ENCODE results near the gene KCTD15.

Gene KCTD15

GRCh38 chr19:33795370-33796163 lies 1.1 kb upstream of the KCTD15 start:
- H3K9ac ChIP-seq (ENCODE audit: low read depth in 1 of 2, low read length in 2 of 2), result peak overlapping the region in 1 of 2 donors; percentile 79
- peaks cover 2 to 5% of the 10 kb centered on the region in 2 donors for H3K27me3 ChIP-seq (ENCODE audit: control insufficient read depth in 2 of 2, insufficient read depth in 2 of 2, low read length in 2 of 2)
- no peaks in the 10 kb centered on the region for H3K36me3 ChIP-seq (ENCODE audit: control insufficient read depth in 2 of 2, insufficient read depth in 2 of 2, low read length in 2 of 2)
- H3K4me1 ChIP-seq (ENCODE audit: control insufficient read depth in 2 of 2, insufficient read depth in 2 of 2, low read length in 2 of 2), result peaks cover 0 to 9% of the 10 kb centered on the region in 2 donors
- H3K4me3 ChIP-seq (ENCODE audit: low read length in 2 of 2), result peak overlapping the region; percentile 67 to 77
- H3K9me3 ChIP-seq (ENCODE audit: control insufficient read depth in 2 of 2, low read length in 2 of 2), result no peaks in the 10 kb centered on the region
- H3K27ac ChIP-seq (ENCODE audit: low read depth in 2 of 2, low read length in 2 of 2), result peak overlapping the region; percentile 85 to 87

GRCh38 chr19:33797802-33798671 lies 1.4 kb downstream of the KCTD15 start:
- Histone ChIP-seq H3K4me1 (ENCODE audit: control insufficient read depth in 2 of 2, insufficient read depth in 2 of 2, low read length in 2 of 2) (peaks cover 0 to 9% of the 10 kb centered on the region in 2 donors), H3K27me3 (ENCODE audit: control insufficient read depth in 2 of 2, insufficient read depth in 2 of 2, low read length in 2 of 2) (peaks cover 2 to 3% of the 10 kb centered on the region in 2 donors), H3K9me3 (ENCODE audit: control insufficient read depth in 2 of 2, low read length in 2 of 2) (no peaks in the 10 kb centered on the region), H3K36me3 (ENCODE audit: control insufficient read depth in 2 of 2, insufficient read depth in 2 of 2, low read length in 2 of 2) (peaks cover 0 to 7% of the 10 kb centered on the region in 2 donors), H3K9ac (ENCODE audit: low read depth in 1 of 2, low read length in 2 of 2) (peak overlapping the region in 1 of 2 donors; percentile 71), H3K27ac (ENCODE audit: low read depth in 2 of 2, low read length in 2 of 2) (peak overlapping the region; percentile 55 to 78), H3K4me3 (ENCODE audit: low read length in 2 of 2) (peak overlapping the region; percentile 73 to 80)

GRCh38 chr19:33798681-33799111 lies 2.0 kb downstream of the KCTD15 start:
- Histone ChIP-seq H3K4me3 (ENCODE audit: low read length in 2 of 2) (peak overlapping the region; percentile 53 to 80), H3K27me3 (ENCODE audit: control insufficient read depth in 2 of 2, insufficient read depth in 2 of 2, low read length in 2 of 2) (peaks cover 0 to 2% of the 10 kb centered on the region in 2 donors), H3K9ac (ENCODE audit: low read depth in 1 of 2, low read length in 2 of 2) (no peak overlapping the region), H3K36me3 (ENCODE audit: control insufficient read depth in 2 of 2, insufficient read depth in 2 of 2, low read length in 2 of 2) (peaks cover 0 to 7% of the 10 kb centered on the region in 2 donors), H3K9me3 (ENCODE audit: control insufficient read depth in 2 of 2, low read length in 2 of 2) (no peaks in the 10 kb centered on the region), H3K4me1 (ENCODE audit: control insufficient read depth in 2 of 2, insufficient read depth in 2 of 2, low read length in 2 of 2) (peaks cover 2 to 11% of the 10 kb centered on the region in 2 donors), H3K27ac (ENCODE audit: low read depth in 2 of 2, low read length in 2 of 2) (peak overlapping the region; percentile 55 to 66)

- Histone ChIP-seq H3K27me3 (ENCODE audit: control insufficient read depth in 2 of 2, insufficient read depth in 2 of 2, low read length in 2 of 2) (peaks cover 0 to 2% of the 10 kb centered on the region in 2 donors), H3K9ac (ENCODE audit: low read depth in 1 of 2, low read length in 2 of 2) (no peak overlapping the region), H3K4me1 (ENCODE audit: control insufficient read depth in 2 of 2, insufficient read depth in 2 of 2, low read length in 2 of 2) (peaks cover 9 to 13% of the 10 kb centered on the region in 2 donors), H3K36me3 (ENCODE audit: control insufficient read depth in 2 of 2, insufficient read depth in 2 of 2, low read length in 2 of 2) (peaks cover 0 to 7% of the 10 kb centered on the region in 2 donors), H3K27ac (ENCODE audit: low read depth in 2 of 2, low read length in 2 of 2) (no peak overlapping the region), H3K4me3 (ENCODE audit: low read length in 2 of 2) (peak overlapping the region in 1 of 2 donors; percentile 13), H3K9me3 (ENCODE audit: control insufficient read depth in 2 of 2, low read length in 2 of 2) (no peaks in the 10 kb centered on the region)
These were observed 2.8 kb downstream of the KCTD15 start for GRCh38 chr19:33799476-33799875.

GRCh38 chr19:33800012-33800680 lies 3.5 kb downstream of the KCTD15 start:
- Histone ChIP-seq H3K27me3 (ENCODE audit: control insufficient read depth in 2 of 2, insufficient read depth in 2 of 2, low read length in 2 of 2) (peaks cover 0 to 2% of the 10 kb centered on the region in 2 donors), H3K4me3 (ENCODE audit: low read length in 2 of 2) (no peak overlapping the region), H3K4me1 (ENCODE audit: control insufficient read depth in 2 of 2, insufficient read depth in 2 of 2, low read length in 2 of 2) (peaks cover 13 to 15% of the 10 kb centered on the region in 2 donors), H3K9me3 (ENCODE audit: control insufficient read depth in 2 of 2, low read length in 2 of 2) (no peaks in the 10 kb centered on the region), H3K9ac (ENCODE audit: low read depth in 1 of 2, low read length in 2 of 2) (no peak overlapping the region), H3K36me3 (ENCODE audit: control insufficient read depth in 2 of 2, insufficient read depth in 2 of 2, low read length in 2 of 2) (peaks cover 0 to 7% of the 10 kb centered on the region in 2 donors), H3K27ac (ENCODE audit: low read depth in 2 of 2, low read length in 2 of 2) (no peak overlapping the region)

- Histone ChIP-seq H3K36me3 (ENCODE audit: control insufficient read depth in 2 of 2, insufficient read depth in 2 of 2, low read length in 2 of 2) (peaks cover 0 to 7% of the 10 kb centered on the region in 2 donors), H3K4me1 (ENCODE audit: control insufficient read depth in 2 of 2, insufficient read depth in 2 of 2, low read length in 2 of 2) (peaks cover 23 to 28% of the 10 kb centered on the region in 2 donors), H3K27me3 (ENCODE audit: control insufficient read depth in 2 of 2, insufficient read depth in 2 of 2, low read length in 2 of 2) (peaks cover 0 to 2% of the 10 kb centered on the region in 2 donors), H3K27ac (ENCODE audit: low read depth in 2 of 2, low read length in 2 of 2) (no peak overlapping the region), H3K4me3 (ENCODE audit: low read length in 2 of 2) (no peak overlapping the region), H3K9ac (ENCODE audit: low read depth in 1 of 2, low read length in 2 of 2) (no peak overlapping the region), H3K9me3 (ENCODE audit: control insufficient read depth in 2 of 2, low read length in 2 of 2) (no peaks in the 10 kb centered on the region)
These were observed 4.7 kb downstream of the KCTD15 start for GRCh38 chr19:33801411-33801810.

- peaks cover 27 to 33% of the 10 kb centered on the region in 2 donors for H3K4me1 ChIP-seq (ENCODE audit: control insufficient read depth in 2 of 2, insufficient read depth in 2 of 2, low read length in 2 of 2)
- peaks cover 0 to 2% of the 10 kb centered on the region in 2 donors for H3K27me3 ChIP-seq (ENCODE audit: control insufficient read depth in 2 of 2, insufficient read depth in 2 of 2, low read length in 2 of 2)
- H3K36me3 ChIP-seq (ENCODE audit: control insufficient read depth in 2 of 2, insufficient read depth in 2 of 2, low read length in 2 of 2), result peaks cover 0 to 7% of the 10 kb centered on the region in 2 donors
- no peak overlapping the region for H3K9ac ChIP-seq (ENCODE audit: low read depth in 1 of 2, low read length in 2 of 2)
- H3K27ac ChIP-seq (ENCODE audit: low read depth in 2 of 2, low read length in 2 of 2), result no peak overlapping the region
- no peaks in the 10 kb centered on the region for H3K9me3 ChIP-seq (ENCODE audit: control insufficient read depth in 2 of 2, low read length in 2 of 2)
- H3K4me3 ChIP-seq (ENCODE audit: low read length in 2 of 2), result no peak overlapping the region
These were observed 5.3 kb downstream of the KCTD15 start for GRCh38 chr19:33802001-33802400.

GRCh38 chr19:33802801-33803200 lies 6.1 kb downstream of the KCTD15 start:
- no peak overlapping the region for H3K9ac ChIP-seq (ENCODE audit: low read depth in 1 of 2, low read length in 2 of 2)
- H3K36me3 ChIP-seq (ENCODE audit: control insufficient read depth in 2 of 2, insufficient read depth in 2 of 2, low read length in 2 of 2), result peaks cover 0 to 7% of the 10 kb centered on the region in 2 donors
- H3K27me3 ChIP-seq (ENCODE audit: control insufficient read depth in 2 of 2, insufficient read depth in 2 of 2, low read length in 2 of 2), result peaks cover 0 to 2% of the 10 kb centered on the region in 2 donors
- peaks cover 27 to 33% of the 10 kb centered on the region in 2 donors for H3K4me1 ChIP-seq (ENCODE audit: control insufficient read depth in 2 of 2, insufficient read depth in 2 of 2, low read length in 2 of 2)
- H3K9me3 ChIP-seq (ENCODE audit: control insufficient read depth in 2 of 2, low read length in 2 of 2), result no peaks in the 10 kb centered on the region
- no peak overlapping the region for H3K4me3 ChIP-seq (ENCODE audit: low read length in 2 of 2)
- no peak overlapping the region for H3K27ac ChIP-seq (ENCODE audit: low read depth in 2 of 2, low read length in 2 of 2)

- Histone ChIP-seq H3K9me3 (ENCODE audit: control insufficient read depth in 2 of 2, low read length in 2 of 2) (no peaks in the 10 kb centered on the region), H3K4me1 (ENCODE audit: control insufficient read depth in 2 of 2, insufficient read depth in 2 of 2, low read length in 2 of 2) (peaks cover 27 to 33% of the 10 kb centered on the region in 2 donors), H3K27me3 (ENCODE audit: control insufficient read depth in 2 of 2, insufficient read depth in 2 of 2, low read length in 2 of 2) (peaks cover 0 to 2% of the 10 kb centered on the region in 2 donors), H3K9ac (ENCODE audit: low read depth in 1 of 2, low read length in 2 of 2) (peak overlapping the region in 1 of 2 donors; percentile 44), H3K36me3 (ENCODE audit: control insufficient read depth in 2 of 2, insufficient read depth in 2 of 2, low read length in 2 of 2) (peaks cover 0 to 11% of the 10 kb centered on the region in 2 donors), H3K4me3 (ENCODE audit: low read length in 2 of 2) (no peak overlapping the region), H3K27ac (ENCODE audit: low read depth in 2 of 2, low read length in 2 of 2) (peak overlapping the region in 1 of 2 donors; percentile 4)
These were observed 6.7 kb downstream of the KCTD15 start for GRCh38 chr19:33803383-33803782.

Data from mucosa of rectum (tissue), 2 donors.